Measurements from ENCODE around the gene AHI1. TPM values are rescaled to one million over a fixed set of nuclear protein-coding genes. Genes with fewer than 3 reads are reported as not detected.

The AHI1 gene
- polyA plus RNA-seq, 1 experiment = 29.0 TPM

DNA sequence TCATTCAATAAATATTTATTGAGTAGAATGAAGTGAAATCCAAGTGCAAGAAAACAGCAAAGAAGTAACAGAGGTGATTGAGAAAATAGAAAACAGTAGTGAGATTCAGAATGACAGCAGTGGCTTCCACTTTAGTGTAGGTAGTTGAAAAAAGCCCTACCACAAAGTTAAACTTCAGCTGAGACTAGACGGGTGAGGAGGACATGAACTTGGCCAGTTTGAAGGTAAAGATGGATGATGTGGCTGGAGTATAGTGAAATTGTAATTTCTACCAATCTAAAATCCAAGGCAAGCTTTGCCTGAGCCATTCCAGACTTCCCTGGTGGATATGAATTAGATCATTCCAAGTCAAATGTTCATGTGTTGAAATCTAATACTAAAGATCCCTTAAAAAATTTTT is 32.6 kb upstream of the AHI1 start:
- no peak overlapping the region for H3K4me3 ChIP-seq (ENCODE audit: low read depth, low read length)
- CTCF ChIA-PET = interaction anchor here (1.6 kb wide), 1 partner anchor 696 kb away, joined by 3 read pairs; no protein-coding TSS in a partner anchor
- no peak overlapping the region for H3K27ac ChIP-seq (ENCODE audit: low read depth, low read length)
- no peaks in the 10 kb centered on the region for H3K27me3 ChIP-seq (ENCODE audit: control insufficient read depth, insufficient read depth, low read length)
- H3K9me3 ChIP-seq (ENCODE audit: control insufficient read depth, insufficient read depth, low read length) = no peaks in the 10 kb centered on the region
- TF ChIP-seq, protein P1, sequence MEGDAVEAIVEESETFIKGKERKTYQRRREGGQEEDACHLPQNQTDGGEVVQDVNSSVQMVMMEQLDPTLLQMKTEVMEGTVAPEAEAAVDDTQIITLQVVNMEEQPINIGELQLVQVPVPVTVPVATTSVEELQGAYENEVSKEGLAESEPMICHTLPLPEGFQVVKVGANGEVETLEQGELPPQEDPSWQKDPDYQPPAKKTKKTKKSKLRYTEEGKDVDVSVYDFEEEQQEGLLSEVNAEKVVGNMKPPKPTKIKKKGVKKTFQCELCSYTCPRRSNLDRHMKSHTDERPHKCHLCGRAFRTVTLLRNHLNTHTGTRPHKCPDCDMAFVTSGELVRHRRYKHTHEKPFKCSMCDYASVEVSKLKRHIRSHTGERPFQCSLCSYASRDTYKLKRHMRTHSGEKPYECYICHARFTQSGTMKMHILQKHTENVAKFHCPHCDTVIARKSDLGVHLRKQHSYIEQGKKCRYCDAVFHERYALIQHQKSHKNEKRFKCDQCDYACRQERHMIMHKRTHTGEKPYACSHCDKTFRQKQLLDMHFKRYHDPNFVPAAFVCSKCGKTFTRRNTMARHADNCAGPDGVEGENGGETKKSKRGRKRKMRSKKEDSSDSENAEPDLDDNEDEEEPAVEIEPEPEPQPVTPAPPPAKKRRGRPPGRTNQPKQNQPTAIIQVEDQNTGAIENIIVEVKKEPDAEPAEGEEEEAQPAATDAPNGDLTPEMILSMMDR (IDR thresholded peaks at IDR 0.05; ENCODE audit: low read depth, low read length) = no peak
- POLR2A ChIA-PET = no interaction called here
- DNase-seq (ENCODE audit: low read depth, low spot score) = no peak

DNA sequence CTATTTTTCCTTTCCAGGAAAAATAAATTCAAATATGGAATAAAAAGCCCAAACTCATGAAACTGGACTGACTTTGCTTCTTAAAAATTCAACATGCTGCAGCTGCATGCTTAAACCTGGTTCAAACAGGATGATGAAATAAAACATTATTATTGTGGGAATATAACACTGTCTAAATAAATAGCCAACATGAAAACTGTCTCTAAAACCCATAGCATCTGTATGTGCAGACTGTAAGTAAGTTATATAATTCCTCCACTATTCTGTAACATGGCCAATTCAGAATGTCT is 30.4 kb upstream of the AHI1 start:
- TF ChIP-seq, protein P1 (IDR thresholded peaks at IDR 0.05; ENCODE audit: low read depth, low read length) = no peak
- no peak for DNase-seq (ENCODE audit: low read depth, low spot score)
- ChIA-PET CTCF (interaction anchor here (1.3 kb wide), 1 partner anchor 8 kb away, joined by 3 read pairs; no protein-coding TSS in a partner anchor), POLR2A (no interaction called here)
- Histone ChIP-seq H3K27me3 (ENCODE audit: control insufficient read depth, insufficient read depth, low read length) (no peaks in the 10 kb centered on the region), H3K27ac (ENCODE audit: low read depth, low read length) (no peak overlapping the region), H3K9me3 (ENCODE audit: control insufficient read depth, insufficient read depth, low read length) (no peaks in the 10 kb centered on the region), H3K4me3 (ENCODE audit: low read depth, low read length) (no peak overlapping the region)

DNA sequence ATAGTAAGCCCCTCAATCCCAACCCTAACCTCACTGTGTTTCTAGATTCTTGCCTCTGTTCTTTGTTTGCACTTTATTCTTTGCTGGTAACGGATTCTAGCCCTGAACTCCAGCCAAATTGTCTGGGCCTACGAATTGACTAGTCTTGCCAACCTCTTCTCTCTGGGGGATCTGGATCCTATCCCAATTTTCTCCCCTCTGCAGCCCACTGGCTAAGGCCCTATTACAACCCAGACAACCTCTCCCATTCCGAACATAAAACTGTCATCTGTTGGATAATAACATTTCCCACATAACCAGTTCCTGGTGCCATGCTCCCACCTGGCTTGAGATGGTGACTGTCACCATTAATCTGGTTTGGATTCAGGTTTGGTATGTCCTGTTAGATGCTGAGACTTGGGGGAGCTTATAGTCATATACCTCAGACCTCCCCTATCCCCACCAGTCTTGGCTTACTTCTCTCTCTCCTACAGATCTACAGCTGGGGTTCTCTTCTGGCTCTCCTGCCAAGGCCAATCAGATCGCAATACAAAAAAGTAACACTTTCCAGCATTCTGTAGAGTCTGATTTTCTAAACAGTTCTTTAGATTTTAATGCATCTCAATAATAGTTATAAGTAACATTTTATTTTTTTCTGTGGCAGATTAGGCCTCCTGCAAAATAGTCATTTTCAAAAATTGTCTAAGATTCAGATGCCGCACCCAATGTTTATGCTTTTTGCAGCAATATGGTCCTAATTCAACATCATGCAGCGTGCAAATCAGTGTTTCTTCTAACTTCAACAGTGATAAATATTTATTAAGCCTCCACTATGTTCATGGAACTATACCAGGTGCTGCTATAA is 29.8 kb upstream of the AHI1 start:
- no peak overlapping the region for H3K4me3 ChIP-seq (ENCODE audit: low read depth, low read length)
- no peaks in the 10 kb centered on the region for H3K27me3 ChIP-seq (ENCODE audit: control insufficient read depth, insufficient read depth, low read length)
- H3K9me3 ChIP-seq (ENCODE audit: control insufficient read depth, insufficient read depth, low read length) = no peaks in the 10 kb centered on the region
- DNase-seq (ENCODE audit: low read depth, low spot score) = no peak
- CTCF ChIA-PET = interaction anchor here (1.0 to 1.3 kb wide), 2 partner anchors 8 to 699 kb away, joined by 3 read pairs; no protein-coding TSS in a partner anchor
- POLR2A ChIA-PET = no interaction called here
- TF ChIP-seq, protein P1 (IDR thresholded peaks at IDR 0.05; ENCODE audit: low read depth, low read length) = no peak
- H3K27ac ChIP-seq (ENCODE audit: low read depth, low read length) = no peak overlapping the region

DNA sequence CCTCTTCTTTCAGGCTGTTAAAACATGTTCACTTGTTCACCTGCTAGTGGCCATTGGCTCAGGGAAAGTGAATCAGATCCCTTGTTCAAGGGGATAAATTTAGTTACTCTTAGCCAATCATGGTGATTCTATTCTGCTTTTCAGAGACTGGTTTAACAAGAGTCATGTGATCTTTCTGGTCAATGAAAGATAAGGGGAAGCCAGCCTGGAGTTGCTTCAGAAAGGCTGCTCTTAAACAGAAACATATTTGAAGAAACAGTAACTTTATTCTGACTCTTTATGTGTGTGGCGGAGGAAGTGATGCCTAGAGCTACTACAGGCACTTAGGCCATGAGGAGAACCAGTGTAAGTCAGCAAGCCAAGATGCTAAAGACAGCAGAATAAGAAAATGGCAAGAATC is 28.1 kb upstream of the AHI1 start:
- no peaks in the 10 kb centered on the region for H3K27me3 ChIP-seq (ENCODE audit: control insufficient read depth, insufficient read depth, low read length)
- DNase-seq (ENCODE audit: low read depth, low spot score) = no peak
- POLR2A ChIA-PET = no interaction called here
- no peak overlapping the region for H3K4me3 ChIP-seq (ENCODE audit: low read depth, low read length)
- no peak overlapping the region for H3K27ac ChIP-seq (ENCODE audit: low read depth, low read length)
- TF ChIP-seq, protein P1 (IDR thresholded peaks at IDR 0.05; ENCODE audit: low read depth, low read length) = no peak
- CTCF ChIA-PET = interaction anchor here (0.8 kb wide), 1 partner anchor 10 kb away, joined by 3 read pairs; no protein-coding TSS in a partner anchor
- H3K9me3 ChIP-seq (ENCODE audit: control insufficient read depth, insufficient read depth, low read length) = no peaks in the 10 kb centered on the region

DNA sequence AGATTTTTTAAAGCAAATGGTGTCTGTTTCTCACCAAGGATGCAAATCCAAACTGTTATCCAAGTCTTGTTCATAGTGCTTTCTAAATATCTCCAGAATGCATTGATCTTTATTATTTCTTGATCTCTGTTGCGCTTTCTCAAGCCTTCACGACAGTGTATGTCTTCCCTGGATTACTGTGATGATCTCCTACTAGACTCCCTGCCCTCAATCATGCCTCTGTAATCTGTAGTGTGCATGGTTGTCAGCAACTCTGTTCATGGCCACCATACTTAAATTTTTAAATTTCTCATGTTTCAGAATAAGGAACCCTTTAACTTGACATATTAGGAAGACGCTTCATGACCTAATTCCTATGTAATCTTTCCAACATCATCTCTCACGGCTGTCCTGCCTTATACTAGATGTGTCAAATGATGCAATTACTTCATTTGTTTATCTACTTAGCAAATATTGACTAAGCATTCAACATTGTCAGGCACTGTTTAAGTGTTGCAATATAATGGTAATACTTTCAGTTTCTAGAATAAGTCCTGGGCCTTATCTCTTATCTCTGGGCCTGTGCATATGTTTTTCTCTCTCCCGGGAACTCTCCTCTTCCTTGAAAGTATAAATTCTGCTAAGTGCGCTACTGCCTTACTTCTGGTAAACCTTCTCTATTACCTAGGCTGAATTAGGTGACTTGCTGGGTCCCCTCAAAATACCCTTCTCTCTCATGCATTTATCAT is 25.6 kb upstream of the AHI1 start:
- DNase-seq (ENCODE audit: low read depth, low spot score) = no peak
- ChIA-PET POLR2A (no interaction called here), CTCF (no interaction called here)

More for the DNA sequence above, 25.6 kb upstream of the AHI1 start:
- TF ChIP-seq, protein P1 (IDR thresholded peaks at IDR 0.05; ENCODE audit: low read depth, low read length) = no peak
- H3K27ac ChIP-seq (ENCODE audit: low read depth, low read length) = no peak overlapping the region
- H3K27me3 ChIP-seq (ENCODE audit: control insufficient read depth, insufficient read depth, low read length) = no peaks in the 10 kb centered on the region
- no peaks in the 10 kb centered on the region for H3K9me3 ChIP-seq (ENCODE audit: control insufficient read depth, insufficient read depth, low read length)
- H3K4me3 ChIP-seq (ENCODE audit: low read depth, low read length) = no peak overlapping the region
